NCI-H2227 (cell line): ENCODE measurements around the gene ADGRD1.

Source experiments
- DNase-seq: peaks from one replicate; lab custom pipeline; 2025; ENCODE audit not compliant: unreplicated experiment; lab: John Stamatoyannopoulos, UW

Gene ADGRD1

GRCh38 chr12:131097202-131098177, 143.8 kb downstream of the ADGRD1 start:
- no peak for DNase-seq

GRCh38 chr12:131098178-131098981, 144.7 kb downstream of the ADGRD1 start:
- no peak for DNase-seq

- DNase-seq, result no peak
Measured at GRCh38 chr12:131100031-131100674, 146.4 kb downstream of the ADGRD1 start.

- DNase-seq, result no peak
Measured at GRCh38 chr12:131101006-131101405, 147.3 kb downstream of the ADGRD1 start.

- DNase-seq, result no peak
Measured at GRCh38 chr12:131101703-131102492, 148.2 kb downstream of the ADGRD1 start.

GRCh38 chr12:131102493-131102931, 148.8 kb downstream of the ADGRD1 start:
- no peak for DNase-seq

GRCh38 chr12:131102991-131103668, 149.4 kb downstream of the ADGRD1 start:
- DNase-seq, result peak; percentile 46

- DNase-seq, result no peak
Measured at GRCh38 chr12:131103669-131104462, 150.2 kb downstream of the ADGRD1 start.

GRCh38 chr12:131104463-131105350, 151.0 kb downstream of the ADGRD1 start:
- DNase-seq, result peak; percentile 89

GRCh38 chr12:131105351-131105735, 151.6 kb downstream of the ADGRD1 start:
- DNase-seq, result no peak

GRCh38 chr12:131105736-131106348, 152.1 kb downstream of the ADGRD1 start:
- DNase-seq, result no peak

GRCh38 chr12:131106349-131106941, 152.7 kb downstream of the ADGRD1 start:
- DNase-seq, result no peak

- no peak for DNase-seq
Measured at GRCh38 chr12:131108177-131108955, 154.7 kb downstream of the ADGRD1 start.

- DNase-seq, result no peak
Measured at GRCh38 chr12:131111446-131111845, 157.7 kb downstream of the ADGRD1 start.

GRCh38 chr12:131112021-131112420, 158.3 kb downstream of the ADGRD1 start:
- DNase-seq, result no peak

- DNase-seq, result no peak
Measured at GRCh38 chr12:131112700-131113290, 159.1 kb downstream of the ADGRD1 start.
